Panc1 (cell line): ENCODE results near the gene POLR1G. TPM values are rescaled to one million over a fixed set of nuclear protein-coding genes. Genes with fewer than 3 reads are reported as not detected.

ENCODE experiments used
- ATAC-seq: fragments of 200-7000 bp; cut with Tn5 transposase; 2 replicates; pipeline ENCODE4 v1.9.1; 2020; ENCODE audit warnings: mild to moderate bottlenecking, moderate library complexity
- BruUV-seq: library from RNA; stranded (reverse); fragments of 400-500 nt; replicated peaks from 2 replicates; lab custom pipeline; 2021; lab: Mats Ljungman, UMichigan
- CTCF ChIA-PET: fragments of 300-600 bp; sonication (Branson Sonifier 250); formaldehyde crosslinking; loops from one replicate; lab custom pipeline; 2022; ENCODE audit warnings: antibody characterized with exemption; lab: Charles Lee
- POLR2A ChIA-PET: fragments of 300-600 bp; sonication (Branson Sonifier 250); formaldehyde crosslinking; loops from one replicate; lab custom pipeline; 2022; ENCODE audit warnings: antibody characterized with exemption; lab: Charles Lee
- DNase-seq: peaks from one replicate; pipeline ENCODE4 v3.0.0-alpha.2; 2010; ENCODE audit warnings: low read depth, low spot score
- H3K27ac ChIP-seq: 2 replicates; pipeline ENCODE4 v1.5.1; 2011; ENCODE audit warnings: mild to moderate bottlenecking, low read length, inconsistent platforms
- H3K27me3 ChIP-seq: fragments of 200-500 bp; sonication (Bioruptor generic); 2 replicates; pipeline ENCODE4 v1.6.0; 2014; ENCODE audit warnings: low read length, inconsistent platforms; ENCODE audit not compliant: control insufficient read depth, insufficient read depth
- H3K36me3 ChIP-seq: fragments of 200-500 bp; sonication (Bioruptor generic); 2 replicates; pipeline ENCODE4 v1.5.1; 2014; ENCODE audit warnings: inconsistent platforms, mild to moderate bottlenecking, low read length, moderate library complexity; ENCODE audit not compliant: control insufficient read depth, insufficient read depth
- H3K4me1 ChIP-seq: 2 replicates; pipeline ENCODE4 v1.5.1; 2011; ENCODE audit warnings: inconsistent platforms, mild to moderate bottlenecking, low read length, moderate library complexity; ENCODE audit not compliant: control insufficient read depth, insufficient read depth
- H3K4me3 ChIP-seq, 2 experiments: 2 replicates each; pipeline ENCODE4 v1.5.1; 2011 to 2012; ENCODE audit warnings: low read depth in 2 of 2, low read length in 2 of 2, mild to moderate bottlenecking in 2 of 2, inconsistent platforms in 1 of 2, moderate library complexity in 1 of 2
- H3K9me3 ChIP-seq: fragments of 200-500 bp; sonication (Bioruptor generic); 2 replicates; pipeline ENCODE4 v1.5.1; 2014; ENCODE audit warnings: low read depth, mild to moderate bottlenecking, inconsistent platforms, low read length, moderate library complexity; ENCODE audit not compliant: control insufficient read depth, insufficient read depth
- POLR2AphosphoS5 ChIP-seq: IDR thresholded peaks from 2 replicates; pipeline ENCODE4 v1.6.1; 2012; ENCODE audit warnings: mild to moderate bottlenecking, low read depth, low read length, moderate library complexity
- TCF7L2 ChIP-seq: IDR thresholded peaks from 2 replicates; pipeline ENCODE4 v1.6.1; 2011; ENCODE audit warnings: mild to moderate bottlenecking, low read depth, low read length, inconsistent platforms
- in situ Hi-C: cut with HindIII; loops from 2 replicates; pipeline ENCODE4 v1.10.0; 2016; ENCODE audit warnings: low sequenced_read_pairs, low pct_unique_long_range_greater_than_20kb
- intact Hi-C: fragments of 100-400 bp; cut with micrococcal nuclease; formaldehyde crosslinking; loops from one replicate; pipeline ENCODE4 v1.10.0; 2022; ENCODE audit not compliant: unreplicated experiment
- total RNA-seq: library from RNA; stranded (reverse); gene quantifications from one replicate; pipeline ENCODE4 v1.2.1, GENCODE V29; 2021; ENCODE audit not compliant: unreplicated experiment
- TF ChIP-seq, protein P1 (sequence below): fragments of 450-650 bp; IDR thresholded peaks from 2 replicates; pipeline ENCODE4 v1.5.1; 2017; ENCODE audit warnings: mild to moderate bottlenecking
- TF ChIP-seq, protein P2 (sequence below), 2 experiments: IDR thresholded peaks; 2 replicates each; pipeline ENCODE4 v1.6.1; 2011 to 2012; ENCODE audit warnings: low read depth in 2 of 2, control low read depth in 1 of 2, low read length in 1 of 2, mild to moderate bottlenecking in 1 of 2, moderate library complexity in 1 of 2; ENCODE audit not compliant: insufficient read depth in 1 of 2

The POLR1G gene
- total RNA-seq, 1 experiment from 2014 or later, result 27.8 TPM

GRCh38 chr19:45402298-45403061 lies 4.0 kb upstream of the POLR1G start:
- intact Hi-C loops (no loop called here), in situ Hi-C loops (no loop called here)
- no peaks in the 10 kb centered on the region for H3K9me3 ChIP-seq
- peaks cover 14% of the 10 kb centered on the region for H3K4me1 ChIP-seq
- ATAC-seq (peak; percentile 59), DNase-seq (no peak)
- peak overlapping the region; percentile 90 for H3K27ac ChIP-seq
- no TSS peak for BruUV-seq
- peaks cover 4% of the 10 kb centered on the region; the same call in 1 of the 2 replicates for H3K36me3 ChIP-seq
- TF ChIP-seq TCF7L2 (no peak), POLR2AphosphoS5 (no peak)
- TF ChIP-seq, protein P1, sequence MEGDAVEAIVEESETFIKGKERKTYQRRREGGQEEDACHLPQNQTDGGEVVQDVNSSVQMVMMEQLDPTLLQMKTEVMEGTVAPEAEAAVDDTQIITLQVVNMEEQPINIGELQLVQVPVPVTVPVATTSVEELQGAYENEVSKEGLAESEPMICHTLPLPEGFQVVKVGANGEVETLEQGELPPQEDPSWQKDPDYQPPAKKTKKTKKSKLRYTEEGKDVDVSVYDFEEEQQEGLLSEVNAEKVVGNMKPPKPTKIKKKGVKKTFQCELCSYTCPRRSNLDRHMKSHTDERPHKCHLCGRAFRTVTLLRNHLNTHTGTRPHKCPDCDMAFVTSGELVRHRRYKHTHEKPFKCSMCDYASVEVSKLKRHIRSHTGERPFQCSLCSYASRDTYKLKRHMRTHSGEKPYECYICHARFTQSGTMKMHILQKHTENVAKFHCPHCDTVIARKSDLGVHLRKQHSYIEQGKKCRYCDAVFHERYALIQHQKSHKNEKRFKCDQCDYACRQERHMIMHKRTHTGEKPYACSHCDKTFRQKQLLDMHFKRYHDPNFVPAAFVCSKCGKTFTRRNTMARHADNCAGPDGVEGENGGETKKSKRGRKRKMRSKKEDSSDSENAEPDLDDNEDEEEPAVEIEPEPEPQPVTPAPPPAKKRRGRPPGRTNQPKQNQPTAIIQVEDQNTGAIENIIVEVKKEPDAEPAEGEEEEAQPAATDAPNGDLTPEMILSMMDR, result peak; percentile 83
- TF ChIP-seq, protein P2, sequence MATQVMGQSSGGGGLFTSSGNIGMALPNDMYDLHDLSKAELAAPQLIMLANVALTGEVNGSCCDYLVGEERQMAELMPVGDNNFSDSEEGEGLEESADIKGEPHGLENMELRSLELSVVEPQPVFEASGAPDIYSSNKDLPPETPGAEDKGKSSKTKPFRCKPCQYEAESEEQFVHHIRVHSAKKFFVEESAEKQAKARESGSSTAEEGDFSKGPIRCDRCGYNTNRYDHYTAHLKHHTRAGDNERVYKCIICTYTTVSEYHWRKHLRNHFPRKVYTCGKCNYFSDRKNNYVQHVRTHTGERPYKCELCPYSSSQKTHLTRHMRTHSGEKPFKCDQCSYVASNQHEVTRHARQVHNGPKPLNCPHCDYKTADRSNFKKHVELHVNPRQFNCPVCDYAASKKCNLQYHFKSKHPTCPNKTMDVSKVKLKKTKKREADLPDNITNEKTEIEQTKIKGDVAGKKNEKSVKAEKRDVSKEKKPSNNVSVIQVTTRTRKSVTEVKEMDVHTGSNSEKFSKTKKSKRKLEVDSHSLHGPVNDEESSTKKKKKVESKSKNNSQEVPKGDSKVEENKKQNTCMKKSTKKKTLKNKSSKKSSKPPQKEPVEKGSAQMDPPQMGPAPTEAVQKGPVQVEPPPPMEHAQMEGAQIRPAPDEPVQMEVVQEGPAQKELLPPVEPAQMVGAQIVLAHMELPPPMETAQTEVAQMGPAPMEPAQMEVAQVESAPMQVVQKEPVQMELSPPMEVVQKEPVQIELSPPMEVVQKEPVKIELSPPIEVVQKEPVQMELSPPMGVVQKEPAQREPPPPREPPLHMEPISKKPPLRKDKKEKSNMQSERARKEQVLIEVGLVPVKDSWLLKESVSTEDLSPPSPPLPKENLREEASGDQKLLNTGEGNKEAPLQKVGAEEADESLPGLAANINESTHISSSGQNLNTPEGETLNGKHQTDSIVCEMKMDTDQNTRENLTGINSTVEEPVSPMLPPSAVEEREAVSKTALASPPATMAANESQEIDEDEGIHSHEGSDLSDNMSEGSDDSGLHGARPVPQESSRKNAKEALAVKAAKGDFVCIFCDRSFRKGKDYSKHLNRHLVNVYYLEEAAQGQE (IDR thresholded peaks at IDR 0.05; ENCODE audit: insufficient read depth in 1 of 2, low read depth in 2 of 2, low read length in 1 of 2), result no peak
- peak overlapping the region; percentile 94 to 96 for H3K4me3 ChIP-seq
- no peaks in the 10 kb centered on the region for H3K27me3 ChIP-seq
- ChIA-PET CTCF (interaction anchor here (0.6 to 1.3 kb wide), 4 partner anchors 12 to 83 kb away, joined by 4 to 8 read pairs (median 4); no protein-coding TSS in a partner anchor), POLR2A (interaction anchor here (0.6 to 0.7 kb wide), 2 partner anchors 19 to 290 kb away, joined by 3 to 8 read pairs; no protein-coding TSS in a partner anchor)

DNA sequence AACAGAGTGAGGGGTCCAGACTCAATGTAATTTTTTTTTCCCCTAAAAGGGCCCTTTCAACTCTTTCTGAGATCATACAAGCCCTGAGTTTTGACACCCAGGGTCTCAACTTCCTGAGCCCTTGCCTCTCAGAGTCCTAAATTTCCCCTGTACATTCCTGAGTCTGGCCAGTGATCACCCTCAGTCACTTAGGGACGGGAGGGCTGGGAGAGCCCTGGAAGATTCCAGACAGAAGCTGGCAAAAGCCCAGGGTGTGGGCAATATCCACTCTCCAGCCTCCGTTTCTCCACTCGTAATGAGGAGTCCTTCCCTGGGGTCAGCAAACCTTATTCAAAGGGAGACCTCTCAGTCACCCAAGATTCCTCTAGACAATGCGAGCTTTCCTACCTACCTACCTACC lies 3.2 kb upstream of the POLR1G start:
- no peak for ATAC-seq
- Histone ChIP-seq H3K27me3 (no peaks in the 10 kb centered on the region), H3K4me3 (peak overlapping the region; percentile 94 to 96), H3K4me1 (peaks cover 14% of the 10 kb centered on the region), H3K36me3 (peaks cover 4% of the 10 kb centered on the region; the same call in 1 of the 2 replicates), H3K9me3 (no peaks in the 10 kb centered on the region), H3K27ac (peak overlapping the region; percentile 90)
- intact Hi-C loops, result no loop called here
- CTCF ChIA-PET, result interaction anchor here (0.5 to 1.3 kb wide), 3 partner anchors 13 to 82 kb away, joined by 4 to 6 read pairs (median 4); no protein-coding TSS in a partner anchor
- POLR2A ChIA-PET, result no interaction called here
- TF ChIP-seq TCF7L2, result no peak
- TF ChIP-seq POLR2AphosphoS5, result no peak
- DNase-seq, result no peak
- in situ Hi-C loops, result no loop called here
- no TSS peak for BruUV-seq
